B cell (primary cell): ENCODE results near the gene CREB3L1.

Experiments used
- CTCF ChIP-seq: fragments of 200-600 bp; IDR thresholded peaks from one replicate; pipeline ENCODE4 v1.8.0; 2022; ENCODE audit warnings: antibody characterized with exemption, mild to moderate bottlenecking
- EZH2 ChIP-seq: IDR thresholded peaks from 2 replicates; pipeline ENCODE4 v1.6.1; 2012; ENCODE audit warnings: borderline replicate concordance, low read depth, mild to moderate bottlenecking, moderate library complexity, low read length; ENCODE audit not compliant: insufficient read depth, poor library complexity, severe bottlenecking

- TF ChIP-seq CTCF (no peak), EZH2 (no peak)
These were observed 36.6 kb upstream of the CREB3L1 start for GRCh38 chr11:46240861-46241260.
